DOHH2 (cell line): ENCODE results near the gene TNFSF12.

Experiments used
- CTCF ChIP-seq: fragments of 200-600 bp; sonication (generic); IDR thresholded peaks from one replicate; pipeline ENCODE4 v1.5.1; 2014; ENCODE audit warnings: antibody characterized with exemption, mild to moderate bottlenecking, low read depth, low read length; ENCODE audit not compliant: poor library complexity, severe bottlenecking
- EZH2phosphoT487 ChIP-seq: fragments of 200-600 bp; sonication (generic); IDR thresholded peaks from 2 replicates; pipeline ENCODE4 v1.6.1; 2017; ENCODE audit warnings: borderline replicate concordance, mild to moderate bottlenecking, antibody characterized with exemption, low read length, moderate library complexity, mixed read lengths

- TF ChIP-seq EZH2phosphoT487, result no peak
- no peak for TF ChIP-seq CTCF
Observed at GRCh38 chr17:7575959-7576358, 27.1 kb downstream of the TNFSF12 start.
